A673 (cell line): Measurements from ENCODE around the gene PMEPA1. TPM values are rescaled to one million over a fixed set of nuclear protein-coding genes. Genes with fewer than 3 reads are reported as not detected.

Source experiments
- BruUV-seq: library from RNA; stranded (reverse); fragments of 400-500 nt; replicated peaks from 2 replicates; lab custom pipeline; 2021; lab: Mats Ljungman, UMichigan
- CTCF ChIA-PET: fragments of 300-600 bp; sonication (Branson Sonifier 250); formaldehyde crosslinking; loops from one replicate; lab custom pipeline; 2022; ENCODE audit warnings: antibody characterized with exemption; lab: Charles Lee
- POLR2A ChIA-PET: fragments of 300-600 bp; sonication (Branson Sonifier 250); formaldehyde crosslinking; loops from one replicate; lab custom pipeline; 2022; ENCODE audit warnings: antibody characterized with exemption; ENCODE audit not compliant: low non-redundant PET; lab: Charles Lee
- DNase-seq: peaks from one replicate; pipeline ENCODE4 v3.0.0-alpha.2; 2015; ENCODE audit warnings: low spot score
- H3K27ac ChIP-seq: fragments of 200-600 bp; sonication (generic); 2 replicates; pipeline ENCODE4 v1.5.1; 2016; ENCODE audit warnings: mixed run types, low read depth, mild to moderate bottlenecking, mixed read lengths, antibody characterized with exemption, low read length; ENCODE audit not compliant: poor library complexity, severe bottlenecking
- H3K27me3 ChIP-seq: fragments of 200-600 bp; sonication (generic); replicated peaks from 2 replicates; pipeline ENCODE4 v1.6.1; 2017; ENCODE audit warnings: mixed run types, low read depth, mild to moderate bottlenecking, mixed read lengths, antibody characterized with exemption, low read length; ENCODE audit not compliant: insufficient read depth, poor library complexity
- H3K36me3 ChIP-seq: fragments of 200-600 bp; sonication (generic); 2 replicates; pipeline ENCODE4 v1.6.1; 2016; ENCODE audit warnings: mixed run types, mild to moderate bottlenecking, mixed read lengths, antibody characterized with exemption, low read length; ENCODE audit not compliant: insufficient read depth, poor library complexity, severe bottlenecking
- H3K4me1 ChIP-seq: fragments of 200-600 bp; sonication (generic); 2 replicates; pipeline ENCODE4 v1.6.1; 2017; ENCODE audit warnings: mixed run types, mild to moderate bottlenecking, mixed read lengths, antibody characterized with exemption, low read length; ENCODE audit not compliant: insufficient read depth, poor library complexity, severe bottlenecking
- H3K4me3 ChIP-seq: fragments of 200-600 bp; sonication (generic); 2 replicates; pipeline ENCODE4 v1.5.1; 2016; ENCODE audit warnings: low read depth, mixed run types, mild to moderate bottlenecking, mixed read lengths, low read length; ENCODE audit not compliant: poor library complexity, severe bottlenecking
- H3K9me3 ChIP-seq: fragments of 200-600 bp; sonication (generic); 2 replicates; pipeline ENCODE4 v1.6.1; 2016; ENCODE audit warnings: mixed run types, low read depth, mild to moderate bottlenecking, mixed read lengths, antibody characterized with exemption, low read length; ENCODE audit not compliant: poor library complexity, severe bottlenecking
- EZH2 ChIP-seq: fragments of 200-600 bp; sonication (generic); IDR thresholded peaks from 2 replicates; pipeline ENCODE4 v1.6.1; 2017; ENCODE audit warnings: borderline replicate concordance, low read depth, mild to moderate bottlenecking, mixed read lengths, antibody characterized with exemption, low read length; ENCODE audit not compliant: poor library complexity, severe bottlenecking
- intact Hi-C: fragments of 100-400 bp; cut with micrococcal nuclease; formaldehyde crosslinking; loops from one replicate; pipeline ENCODE4 v1.10.0; 2022; ENCODE audit not compliant: unreplicated experiment
- total RNA-seq: library from RNA; stranded (reverse); gene quantifications from 2 replicates; pipeline ENCODE4 v1.2.3, GENCODE V29; 2021
- TF ChIP-seq, protein P1 (sequence below): fragments of 300-800, 200-600 bp; sonication (generic); conservative IDR thresholded peaks from 2 replicates; pipeline ENCODE4 v1.5.1; 2017; ENCODE audit warnings: low read depth, mild to moderate bottlenecking, antibody characterized with exemption, low read length, moderate library complexity, mixed read lengths

PMEPA1 gene
- total RNA-seq, 1 experiment from 2014 or later, result 9.7 TPM

- CTCF ChIA-PET, result no interaction called here
- intact Hi-C loops, result no loop called here
Measured at GRCh38 chr20:57676589-57677583, 32.9 kb downstream of the PMEPA1 start.

GRCh38 chr20:57675773-57676172 is 34.0 kb downstream of the PMEPA1 start:
- CTCF ChIA-PET, result no interaction called here
- Histone ChIP-seq H3K4me1 (no peaks in the 10 kb centered on the region), H3K4me3 (no peak overlapping the region), H3K36me3 (no peaks in the 10 kb centered on the region), H3K27me3 (no peaks in the 10 kb centered on the region), H3K9me3 (no peaks in the 10 kb centered on the region), H3K27ac (no peak overlapping the region)
- POLR2A ChIA-PET, result no interaction called here
- no peak for TF ChIP-seq EZH2
- TF ChIP-seq, protein P1, sequence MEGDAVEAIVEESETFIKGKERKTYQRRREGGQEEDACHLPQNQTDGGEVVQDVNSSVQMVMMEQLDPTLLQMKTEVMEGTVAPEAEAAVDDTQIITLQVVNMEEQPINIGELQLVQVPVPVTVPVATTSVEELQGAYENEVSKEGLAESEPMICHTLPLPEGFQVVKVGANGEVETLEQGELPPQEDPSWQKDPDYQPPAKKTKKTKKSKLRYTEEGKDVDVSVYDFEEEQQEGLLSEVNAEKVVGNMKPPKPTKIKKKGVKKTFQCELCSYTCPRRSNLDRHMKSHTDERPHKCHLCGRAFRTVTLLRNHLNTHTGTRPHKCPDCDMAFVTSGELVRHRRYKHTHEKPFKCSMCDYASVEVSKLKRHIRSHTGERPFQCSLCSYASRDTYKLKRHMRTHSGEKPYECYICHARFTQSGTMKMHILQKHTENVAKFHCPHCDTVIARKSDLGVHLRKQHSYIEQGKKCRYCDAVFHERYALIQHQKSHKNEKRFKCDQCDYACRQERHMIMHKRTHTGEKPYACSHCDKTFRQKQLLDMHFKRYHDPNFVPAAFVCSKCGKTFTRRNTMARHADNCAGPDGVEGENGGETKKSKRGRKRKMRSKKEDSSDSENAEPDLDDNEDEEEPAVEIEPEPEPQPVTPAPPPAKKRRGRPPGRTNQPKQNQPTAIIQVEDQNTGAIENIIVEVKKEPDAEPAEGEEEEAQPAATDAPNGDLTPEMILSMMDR, result no peak
- BruUV-seq, result no TSS peak
- DNase-seq, result no peak
- intact Hi-C loops, result no loop called here

More at GRCh38 chr20:57676589-57677583, 32.9 kb downstream of the PMEPA1 start:
- no peak for DNase-seq
- POLR2A ChIA-PET, result no interaction called here
- no peaks in the 10 kb centered on the region for H3K27me3 ChIP-seq
- H3K4me1 ChIP-seq, result no peaks in the 10 kb centered on the region
- no peak overlapping the region for H3K27ac ChIP-seq
- TF ChIP-seq, protein P1, result no peak
- TF ChIP-seq EZH2, result no peak
- no TSS peak for BruUV-seq
- H3K9me3 ChIP-seq, result no peaks in the 10 kb centered on the region
- H3K36me3 ChIP-seq, result no peaks in the 10 kb centered on the region
- no peak overlapping the region for H3K4me3 ChIP-seq

GRCh38 chr20:57672953-57673575 is 36.8 kb downstream of the PMEPA1 start:
- intact Hi-C loops, result no loop called here
- H3K4me3 ChIP-seq, result no peak overlapping the region

More at GRCh38 chr20:57672953-57673575, 36.8 kb downstream of the PMEPA1 start:
- no peaks in the 10 kb centered on the region for H3K9me3 ChIP-seq
- ChIA-PET POLR2A (no interaction called here), CTCF (no interaction called here)
- DNase-seq, result no peak
- TF ChIP-seq EZH2, result no peak
- TF ChIP-seq, protein P1, result no peak
- H3K27me3 ChIP-seq, result no peaks in the 10 kb centered on the region
- no TSS peak for BruUV-seq
- no peaks in the 10 kb centered on the region for H3K36me3 ChIP-seq
- H3K27ac ChIP-seq, result no peak overlapping the region
- peaks cover 1% of the 10 kb centered on the region for H3K4me1 ChIP-seq
